ENCODE data around the gene ACTN4. TPM values are rescaled to one million over a fixed set of nuclear protein-coding genes. Genes with fewer than 3 reads are reported as not detected.
A peak's percentile ranks its signal among the peaks of the same experiment; 100 is the strongest.

The ACTN4 gene
- total and polyA plus RNA-seq, 9 donors, result 139 to 458 (median 299) TPM

GRCh38 chr19:38664503-38665211 lies 17.2 kb downstream of the ACTN4 start:
- intact Hi-C loops (cut with DNase I), result no loop called here
- H3K27ac ChIP-seq, result peak overlapping the region; percentile 61 to 66
- no peaks in the 10 kb centered on the region for H3K9me3 ChIP-seq
- no peaks in the 10 kb centered on the region for H3K36me3 ChIP-seq
- H3K4me1 ChIP-seq (ENCODE audit: insufficient read depth), result peaks cover 52% of the 10 kb centered on the region
- WGBS, 3 donors, result 33 to 44% (median 34%) methylated on average over 7 of the region's 7 CpGs
- no peak overlapping the region for H3K4me3 ChIP-seq
- no peak for DNase-seq
- TF ChIP-seq EP300 (IDR thresholded peaks at IDR 0.05), result no peak
- no peak for TF ChIP-seq POLR2A (IDR thresholded peaks at IDR 0.05)
- no peak for TF ChIP-seq CTCF (IDR thresholded peaks at IDR 0.05)
- H3K27me3 ChIP-seq, result no peaks in the 10 kb centered on the region

GRCh38 chr19:38665219-38665931 lies 17.9 kb downstream of the ACTN4 start:
- TF ChIP-seq POLR2A (IDR thresholded peaks at IDR 0.05) (no peak), EP300 (IDR thresholded peaks at IDR 0.05) (no peak), CTCF (IDR thresholded peaks at IDR 0.05) (no peak)
- DNase-seq, result no peak
- Histone ChIP-seq H3K36me3 (no peaks in the 10 kb centered on the region), H3K27me3 (no peaks in the 10 kb centered on the region), H3K4me1 (ENCODE audit: insufficient read depth) (peaks cover 51% of the 10 kb centered on the region), H3K9me3 (no peaks in the 10 kb centered on the region), H3K4me3 (no peak overlapping the region), H3K27ac (peak overlapping the region; percentile 61 to 66)
- 68 to 75% (median 68%) methylated on average over 13 of the region's 13 CpGs for WGBS, 3 donors
- intact Hi-C loops (cut with DNase I), result no loop called here

GRCh38 chr19:38665950-38666662 lies 18.7 kb downstream of the ACTN4 start:
- no peaks in the 10 kb centered on the region for H3K9me3 ChIP-seq
- no peak overlapping the region for H3K4me3 ChIP-seq
- WGBS, 3 donors, result 32 to 42% (median 38%) methylated on average over 19 of the region's 19 CpGs
- no peaks in the 10 kb centered on the region for H3K36me3 ChIP-seq
- H3K27me3 ChIP-seq, result no peaks in the 10 kb centered on the region
- peak in 4 of 5 donors; percentile 58 to 77 (median 67) for DNase-seq
- intact Hi-C loops (cut with DNase I), result no loop called here
- no peak for TF ChIP-seq CTCF (IDR thresholded peaks at IDR 0.05)
- no peak for TF ChIP-seq POLR2A (IDR thresholded peaks at IDR 0.05)
- no peak for TF ChIP-seq EP300 (IDR thresholded peaks at IDR 0.05)
- H3K27ac ChIP-seq, result peak overlapping the region; percentile 61 to 66
- H3K4me1 ChIP-seq (ENCODE audit: insufficient read depth), result peaks cover 44% of the 10 kb centered on the region

GRCh38 chr19:38666663-38667511 lies 19.4 kb downstream of the ACTN4 start:
- 21 to 29% (median 23%) methylated on average over 10 of the region's 10 CpGs for WGBS, 3 donors
- TF ChIP-seq POLR2A (IDR thresholded peaks at IDR 0.05) (no peak), CTCF (IDR thresholded peaks at IDR 0.05) (no peak), EP300 (IDR thresholded peaks at IDR 0.05) (no peak)
- no peaks in the 10 kb centered on the region for H3K27me3 ChIP-seq
- intact Hi-C loops (cut with DNase I), result no loop called here
- peak overlapping the region; percentile 61 to 66 for H3K27ac ChIP-seq
- H3K4me3 ChIP-seq, result no peak overlapping the region
- H3K4me1 ChIP-seq (ENCODE audit: insufficient read depth), result peaks cover 47% of the 10 kb centered on the region
- H3K9me3 ChIP-seq, result no peaks in the 10 kb centered on the region
- H3K36me3 ChIP-seq, result no peaks in the 10 kb centered on the region
- peak in 1 of 5 donors; percentile 59 for DNase-seq

Data from ovary (tissue), 9 donors.